DMS 273 (cell line): ENCODE measurements around the gene VWDE.
"Not testable (repeated sequence)": the region's sequence is repeated elsewhere in the genome, so short reads cannot be mapped to it uniquely, and the experiment has no call there.

ENCODE experiments used
- DNase-seq: peaks from one replicate; lab custom pipeline; 2025; ENCODE audit not compliant: unreplicated experiment; lab: John Stamatoyannopoulos, UW

VWDE gene

DNA sequence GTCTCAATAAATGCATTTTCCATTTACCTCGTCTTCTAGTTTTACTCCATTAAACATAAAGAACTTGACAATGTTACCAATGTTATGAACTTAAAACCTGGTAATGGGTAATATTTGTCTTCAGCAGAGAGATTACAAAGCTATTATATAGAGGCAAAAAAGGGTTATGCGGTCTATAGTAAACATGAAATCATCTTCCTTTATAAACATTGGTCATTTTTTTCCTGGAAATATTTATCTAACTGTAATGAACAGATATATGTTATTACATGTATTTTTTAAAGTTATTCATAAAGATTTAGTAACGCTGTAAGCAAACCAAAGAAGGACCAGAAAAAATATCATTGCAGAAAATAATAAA is 1.3 kb downstream of the VWDE start:
- DNase-seq, result no peak

GRCh38 chr7:12401538-12402364 is 1.9 kb downstream of the VWDE start:
- DNase-seq, result peak; percentile 19

GRCh38 chr7:12398186-12398585 is 5.5 kb downstream of the VWDE start:
- no peak for DNase-seq

DNA sequence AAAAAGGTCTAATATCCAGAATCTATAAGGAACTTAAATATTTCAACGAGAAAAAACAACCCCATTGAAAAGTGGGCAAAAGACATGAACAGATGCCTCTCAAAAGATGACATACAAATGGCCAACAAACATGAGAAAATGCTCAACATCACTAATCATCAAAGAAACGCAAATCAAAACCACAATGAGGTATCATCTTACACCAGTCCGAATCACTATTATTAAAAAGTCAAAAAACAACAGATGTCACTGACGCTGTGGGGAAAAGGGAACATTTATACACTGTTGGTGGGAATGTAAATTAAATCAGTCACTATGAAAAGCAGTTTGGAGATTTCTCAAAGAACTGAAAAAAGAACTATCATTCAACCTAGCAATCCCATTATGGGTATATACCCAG is 6.0 kb downstream of the VWDE start:
- peak; percentile 34 for DNase-seq

- not testable (repeated sequence) for DNase-seq
Observed at GRCh38 chr7:12396670-12397069, 7.0 kb downstream of the VWDE start.

DNA sequence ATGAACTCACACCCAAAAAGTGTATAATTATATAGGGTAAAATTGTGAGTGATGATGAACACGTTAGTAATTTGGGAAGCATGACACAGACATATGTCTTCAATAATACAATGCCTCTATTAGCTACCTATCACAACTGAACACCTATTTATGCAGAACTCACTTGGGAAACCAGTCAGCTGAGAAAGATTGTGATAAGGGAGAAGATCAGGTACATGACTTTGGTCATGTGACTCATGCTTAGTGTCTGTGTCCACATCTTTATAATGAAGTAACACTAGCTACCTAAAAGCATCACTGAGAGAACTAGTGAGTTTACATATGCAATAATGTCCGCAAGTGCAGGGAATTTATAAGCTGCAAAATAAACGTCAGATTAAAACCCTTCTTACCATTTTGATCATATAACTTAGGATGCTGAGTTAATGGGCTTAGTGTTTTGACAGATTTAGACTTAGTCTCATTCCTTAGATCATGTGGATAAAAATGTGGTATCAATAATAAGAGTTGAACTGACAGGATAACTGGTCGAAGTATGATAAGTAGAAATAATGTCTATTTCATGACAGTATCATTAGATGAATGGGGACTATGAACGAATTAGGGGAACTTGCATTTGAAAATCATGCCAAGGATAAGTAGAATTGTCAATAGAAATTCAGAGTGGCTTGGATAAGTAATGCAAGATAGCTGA is 11.6 kb downstream of the VWDE start:
- DNase-seq, result no peak

DNA sequence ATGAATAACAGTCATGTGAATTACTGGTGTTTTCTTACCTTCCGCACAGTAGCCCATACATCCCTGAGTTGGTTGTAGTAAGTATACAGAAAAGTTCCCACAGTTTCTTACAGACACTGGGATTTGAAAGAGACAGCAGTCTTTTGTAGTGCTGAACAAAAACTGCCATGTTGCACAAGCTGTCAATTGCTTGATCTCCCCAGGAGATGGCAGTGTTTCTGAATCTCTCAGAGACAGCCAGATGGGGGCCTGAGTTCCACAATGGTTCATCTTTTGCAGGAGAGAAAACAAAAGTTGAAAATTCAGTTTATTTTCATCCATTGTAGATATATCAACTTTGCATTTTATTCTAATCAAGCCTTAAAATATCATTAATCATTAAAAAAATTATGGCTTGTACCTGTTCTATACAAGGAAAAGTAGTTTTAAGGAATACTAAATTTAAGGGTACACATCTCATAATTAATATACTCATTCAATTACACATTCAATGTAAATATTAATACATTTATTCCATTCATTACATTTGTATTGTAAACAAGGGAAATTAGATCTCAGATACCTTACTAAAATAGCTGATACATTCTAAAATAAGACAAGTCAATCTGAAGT is 14.5 kb downstream of the VWDE start:
- DNase-seq, result peak; percentile 88

DNA sequence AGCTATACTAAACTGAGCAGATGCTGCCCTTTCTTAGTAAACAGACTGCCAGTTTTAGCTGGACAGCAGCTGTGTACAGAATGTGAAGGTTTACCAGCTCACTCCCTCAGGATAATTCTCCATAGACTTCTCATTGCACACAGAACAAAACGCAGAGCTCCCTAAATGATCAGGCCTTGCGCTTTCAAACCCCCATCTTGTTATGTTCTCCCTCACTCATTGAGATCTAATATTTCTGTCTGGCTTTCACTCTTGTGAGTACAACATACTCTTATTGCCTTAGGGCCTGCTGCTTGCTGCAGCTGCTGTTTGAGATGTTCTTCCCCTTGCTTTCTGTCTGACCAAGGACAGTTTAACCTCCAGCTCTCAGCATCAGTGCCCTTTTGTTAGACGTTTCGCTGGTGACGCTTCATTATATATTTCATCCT is 17.3 kb downstream of the VWDE start:
- DNase-seq, result peak; percentile 71

GRCh38 chr7:12385364-12385786 is 18.3 kb downstream of the VWDE start:
- DNase-seq, result no peak

DNA sequence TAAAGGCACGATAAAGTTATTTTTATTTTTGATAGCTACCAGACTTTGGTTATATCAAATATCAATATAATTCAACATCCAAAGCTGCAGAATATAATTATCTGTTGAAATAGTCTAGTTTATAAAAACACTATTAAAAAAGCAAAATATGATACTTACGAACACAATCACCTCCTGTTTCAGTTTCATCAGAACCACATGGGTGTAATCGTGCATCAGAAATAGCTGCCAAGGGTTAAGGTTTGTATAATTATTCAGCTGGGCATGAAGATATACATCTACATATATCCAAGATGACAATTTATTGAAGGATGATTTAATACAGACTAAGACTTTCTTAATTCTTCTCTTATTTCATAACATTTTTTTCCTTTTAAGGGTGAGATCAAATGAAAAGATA is 20.3 kb downstream of the VWDE start:
- no peak for DNase-seq

DNA sequence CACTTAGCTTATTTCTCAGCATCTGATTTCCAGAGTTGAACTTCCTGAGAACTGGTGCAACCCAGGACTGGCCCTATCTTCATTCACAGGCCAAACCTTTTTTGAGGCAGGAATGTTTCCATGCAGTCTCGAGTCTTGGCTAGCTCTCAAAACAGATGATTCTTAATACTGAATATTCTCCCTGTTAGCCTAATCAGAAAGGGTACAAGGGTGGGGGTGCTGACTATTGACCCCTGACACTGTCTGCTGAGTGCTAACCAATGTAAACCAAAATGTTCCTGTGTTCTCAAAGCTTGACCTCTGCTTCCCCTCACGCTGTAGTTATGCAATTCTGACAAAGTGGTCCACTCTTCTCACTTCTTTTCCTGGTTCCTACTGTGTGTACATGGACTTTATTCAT is 25.3 kb downstream of the VWDE start:
- no peak for DNase-seq

- DNase-seq, result no peak
Observed at GRCh38 chr7:12377406-12377805, 26.3 kb downstream of the VWDE start.

DNA sequence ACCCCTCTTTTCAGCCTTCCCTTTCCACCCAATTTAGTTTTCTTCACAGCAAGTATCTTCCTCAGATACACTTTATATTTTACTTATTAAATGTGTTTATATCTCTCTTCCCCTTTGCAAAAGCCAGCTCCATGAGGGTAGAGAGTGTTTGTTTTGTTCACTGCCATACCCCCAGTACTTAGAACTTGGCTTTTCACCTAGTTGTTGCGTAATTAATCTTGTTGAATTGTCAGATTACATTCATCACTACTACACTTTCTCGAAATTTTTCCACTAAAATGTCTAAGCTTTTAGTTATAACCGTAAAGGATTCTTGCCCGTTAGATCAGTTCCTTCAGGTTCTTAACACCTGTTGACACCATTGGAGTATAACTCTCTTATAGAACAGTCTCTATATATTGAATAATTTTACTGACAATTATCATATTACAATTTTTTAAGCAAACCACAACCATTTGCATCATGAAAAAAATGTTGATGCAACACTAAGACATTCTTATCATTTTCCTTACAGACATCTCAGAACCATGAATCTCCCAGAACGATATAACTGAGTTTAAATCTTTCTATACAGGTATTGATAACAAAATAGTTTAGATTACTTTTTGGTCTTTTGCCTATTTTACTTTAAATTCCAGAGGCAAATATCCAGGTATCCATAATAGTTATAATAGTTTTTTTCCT is 29.9 kb downstream of the VWDE start:
- DNase-seq, result no peak

DNA sequence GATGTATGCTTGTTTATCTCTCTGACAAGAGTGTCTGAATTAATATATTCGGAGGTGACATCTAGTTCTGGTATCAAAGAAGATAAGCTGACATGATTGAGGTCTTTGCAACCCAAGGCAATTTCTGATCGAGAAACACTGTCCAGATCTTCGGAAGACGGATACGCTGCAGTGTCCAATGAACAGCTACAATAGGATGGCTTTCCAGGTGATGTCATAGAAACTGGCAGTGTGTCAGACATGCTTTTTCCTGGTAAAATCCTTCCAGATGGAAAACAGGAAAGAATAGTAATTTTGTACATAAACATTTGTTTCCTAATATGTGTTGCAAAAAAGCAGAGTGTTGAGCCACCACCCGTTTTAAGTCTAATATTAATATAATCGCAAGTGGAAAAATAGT is 33.4 kb downstream of the VWDE start:
- no peak for DNase-seq

GRCh38 chr7:12369756-12370155 is 33.9 kb downstream of the VWDE start:
- DNase-seq, result no peak

DNA sequence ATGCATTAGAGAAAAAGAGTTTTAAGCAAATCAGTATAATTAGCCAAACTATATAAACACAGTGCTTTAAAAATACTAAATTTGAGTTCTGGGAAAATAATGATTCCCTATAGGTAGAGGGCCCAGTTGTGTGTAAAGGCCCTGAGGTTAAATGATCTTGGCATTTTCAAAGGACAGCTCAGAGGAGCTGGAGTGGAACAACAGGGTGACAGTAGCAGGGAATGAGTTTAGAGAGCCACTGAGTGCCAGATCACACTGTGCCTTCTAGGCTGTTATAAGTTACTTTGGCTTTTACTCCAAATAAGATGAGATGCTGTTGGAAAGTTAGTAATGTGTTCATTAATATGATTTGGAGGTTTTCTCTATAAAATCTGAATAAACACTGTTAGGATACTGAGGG is 34.6 kb downstream of the VWDE start:
- no peak for DNase-seq

- DNase-seq, result no peak
Observed at GRCh38 chr7:12360948-12361347, 42.7 kb downstream of the VWDE start.

- no peak for DNase-seq
Observed at GRCh38 chr7:12358694-12359093, 45.0 kb downstream of the VWDE start.

DNA sequence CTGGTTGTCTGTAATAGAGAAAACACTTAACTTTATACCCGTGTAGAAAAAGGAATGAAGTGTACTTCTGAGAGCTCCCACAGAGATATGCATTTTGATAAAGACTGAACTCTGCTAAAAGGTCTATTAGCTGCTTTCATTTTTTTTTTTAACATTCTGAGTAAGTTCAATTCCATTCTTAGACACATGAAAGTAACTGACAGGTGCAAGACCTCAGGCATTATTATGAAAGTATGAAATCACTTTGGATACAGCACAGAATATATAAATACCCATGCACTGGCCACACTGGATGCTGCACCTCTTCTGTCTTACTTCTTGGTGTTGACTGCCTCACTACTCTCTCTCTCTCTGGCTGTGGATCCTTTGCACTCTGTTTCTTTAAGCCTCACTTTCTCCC is 46.2 kb downstream of the VWDE start:
- no peak for DNase-seq

GRCh38 chr7:12351843-12352242 is 51.8 kb downstream of the VWDE start:
- DNase-seq, result no peak

- DNase-seq, result no peak
Observed at GRCh38 chr7:12350971-12351370, 52.7 kb downstream of the VWDE start.

DNA sequence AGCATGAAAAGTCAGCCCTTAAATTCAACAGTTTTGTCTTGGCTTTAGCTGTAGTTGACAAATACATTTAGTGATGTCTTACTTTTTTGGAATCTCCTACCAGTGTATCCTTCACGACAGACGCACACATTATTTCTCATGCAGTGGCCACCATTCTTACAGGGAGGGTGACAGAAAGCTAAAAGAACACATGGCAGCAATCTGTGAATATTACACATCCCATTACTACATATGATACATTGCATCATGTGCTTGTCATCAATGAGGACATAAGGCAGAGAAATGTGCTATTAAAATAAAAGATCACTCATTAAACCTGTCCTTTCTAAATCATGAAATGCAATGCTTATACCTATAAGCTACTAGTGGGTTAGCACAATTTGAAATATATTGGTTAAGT is 66.6 kb downstream of the VWDE start:
- no peak for DNase-seq
